Erythroblast (primary cell): Measurements from ENCODE around the gene EIF1AD.

Experiments used
- GATA1 ChIP-seq: IDR thresholded peaks from 2 replicates; pipeline ENCODE4 v1.6.1; 2011; ENCODE audit warnings: low read depth, mild to moderate bottlenecking, control low read depth, low read length, moderate library complexity
- POLR2A ChIP-seq: IDR thresholded peaks from 2 replicates; pipeline ENCODE4 v1.6.1; 2011; ENCODE audit warnings: mild to moderate bottlenecking, low read length

DNA sequence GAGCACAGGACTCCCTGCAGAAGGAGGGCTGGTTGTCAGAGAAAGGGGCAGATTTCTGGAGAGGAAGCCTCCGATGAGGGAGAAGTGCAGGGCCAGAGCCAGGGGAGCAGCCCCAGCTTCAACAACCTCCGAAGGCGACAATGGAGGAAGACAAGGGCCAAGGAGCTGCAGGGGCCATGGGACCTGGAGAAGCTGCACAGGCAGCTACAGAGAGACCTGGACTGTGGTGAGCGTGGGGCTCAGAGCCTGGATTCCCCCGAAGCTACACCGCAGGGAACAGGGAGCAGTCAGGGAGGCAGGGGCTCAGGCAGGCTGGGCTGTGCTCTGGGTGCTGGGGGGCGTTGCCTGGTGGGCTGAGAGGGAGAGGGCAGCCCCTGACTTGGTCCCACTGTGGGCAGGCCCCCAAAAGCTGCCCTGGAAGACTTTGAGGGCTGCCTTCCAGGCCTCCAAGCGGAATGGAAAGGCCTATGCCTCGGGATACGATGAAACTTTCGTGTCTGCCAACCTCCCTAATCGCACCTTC, 54.3 kb downstream of the EIF1AD start:
- TF ChIP-seq POLR2A, result no peak
- no peak for TF ChIP-seq GATA1
